ENCODE data around the gene SLC35F3.
"Not testable (repeated sequence)": the region's sequence is repeated elsewhere in the genome, so short reads cannot be mapped to it uniquely, and the experiment has no call there.

Gene SLC35F3

GRCh38 chr1:234226113-234226818 is 321.8 kb downstream of the SLC35F3 start:
- DNase-seq (ENCODE audit: low read depth): no peak

- no peak for DNase-seq (ENCODE audit: low read depth)
These were observed 322.3 kb downstream of the SLC35F3 start for GRCh38 chr1:234226819-234227165.

DNA sequence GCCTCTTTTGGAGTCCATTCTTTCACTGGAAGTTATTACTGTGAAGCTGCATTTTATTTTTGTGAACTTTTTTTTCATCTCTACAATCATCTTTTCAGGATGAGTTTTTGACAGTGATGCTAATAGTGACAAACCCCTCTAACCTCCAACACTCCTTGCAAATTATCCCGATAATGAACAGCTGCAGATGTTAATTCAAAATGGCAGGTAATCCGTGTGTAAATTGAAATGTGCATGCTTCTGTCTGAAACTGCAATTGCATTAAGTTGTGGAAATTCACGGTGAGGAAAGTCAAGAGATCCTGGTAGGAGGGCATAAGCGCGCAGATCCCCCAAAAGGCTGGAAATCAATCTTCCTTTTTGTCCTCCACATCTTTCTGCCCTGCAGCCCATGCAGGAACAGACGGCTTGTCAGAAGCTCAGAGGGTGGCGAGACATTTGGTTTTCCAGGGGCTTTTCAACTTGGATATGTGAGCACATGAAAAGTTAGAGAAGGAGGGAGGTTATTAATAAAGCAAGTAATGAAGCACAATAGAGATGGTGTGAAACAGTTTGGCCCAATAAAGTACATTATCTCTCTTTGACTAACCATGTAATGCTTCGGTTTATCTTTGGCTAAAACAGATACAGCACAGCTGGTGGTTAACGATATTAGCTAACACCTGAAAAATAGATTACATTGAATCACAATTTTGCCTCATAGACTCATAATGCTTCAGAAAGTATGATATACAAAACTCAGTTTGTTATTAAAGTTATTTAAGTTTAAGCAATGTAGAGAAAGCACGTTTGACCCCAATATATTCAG is 325.3 kb downstream of the SLC35F3 start:
- no peak for DNase-seq (ENCODE audit: low read depth)

GRCh38 chr1:234230414-234230862 is 326.0 kb downstream of the SLC35F3 start:
- DNase-seq (ENCODE audit: low read depth): no peak

DNA sequence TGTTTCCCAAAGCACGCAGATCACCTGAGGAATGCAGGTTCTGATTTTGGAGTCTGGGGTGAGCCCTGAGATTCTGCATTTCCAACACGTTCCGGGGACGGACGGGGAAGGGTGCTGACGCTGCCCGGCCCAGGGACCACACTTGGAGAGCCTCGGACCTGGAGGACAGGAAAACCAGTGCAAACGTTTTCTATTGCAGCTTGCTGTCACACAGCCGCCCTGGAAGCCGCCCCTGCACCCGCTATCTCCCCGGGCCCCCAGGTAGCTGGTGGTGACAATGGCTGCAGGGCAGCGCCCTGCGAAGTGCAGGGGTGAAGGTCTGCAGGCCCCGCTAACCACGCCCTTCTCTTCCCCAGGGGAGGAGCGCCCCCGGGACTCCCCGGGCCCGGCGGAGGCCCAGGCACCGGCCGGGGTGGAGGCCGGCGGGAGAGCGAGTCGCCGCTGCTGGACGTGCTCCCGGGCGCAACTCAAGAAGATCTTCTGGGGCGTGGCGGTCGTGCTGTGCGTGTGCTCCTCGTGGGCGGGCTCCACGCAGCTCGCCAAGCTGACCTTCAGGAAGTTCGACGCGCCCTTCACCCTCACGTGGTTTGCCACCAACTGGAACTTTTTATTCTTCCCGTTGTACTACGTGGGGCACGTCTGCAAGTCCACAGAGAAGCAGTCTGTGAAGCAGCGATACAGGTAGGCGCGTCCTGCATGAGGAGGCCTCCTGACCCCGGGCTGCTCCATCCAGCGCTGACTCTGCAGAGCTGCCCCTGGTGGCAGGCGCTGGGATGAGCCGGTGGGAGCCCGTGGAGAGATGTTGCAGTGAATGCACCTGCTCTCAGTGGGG is 326.8 kb downstream of the SLC35F3 start:
- DNase-seq (ENCODE audit: low read depth): no peak

DNA sequence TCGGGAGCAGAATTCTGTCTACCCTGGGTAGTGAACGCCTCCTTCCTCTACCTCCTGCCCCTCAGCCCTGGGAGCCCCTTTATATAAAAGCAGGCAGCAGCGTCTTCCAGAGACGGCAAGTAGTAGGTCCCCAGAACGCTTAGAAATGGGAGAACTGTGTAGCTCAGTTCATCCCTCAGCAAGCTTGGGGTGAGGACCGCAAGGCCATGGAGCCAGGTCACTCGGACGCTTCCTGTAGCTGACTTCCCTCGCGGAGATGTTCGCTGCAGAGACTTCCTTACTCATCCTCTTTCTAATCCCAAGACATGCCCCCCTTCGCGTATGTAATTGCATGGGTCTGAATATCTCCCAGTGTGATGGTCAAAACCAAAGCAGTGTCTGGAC is 327.4 kb downstream of the SLC35F3 start:
- no peak for DNase-seq (ENCODE audit: low read depth)

DNA sequence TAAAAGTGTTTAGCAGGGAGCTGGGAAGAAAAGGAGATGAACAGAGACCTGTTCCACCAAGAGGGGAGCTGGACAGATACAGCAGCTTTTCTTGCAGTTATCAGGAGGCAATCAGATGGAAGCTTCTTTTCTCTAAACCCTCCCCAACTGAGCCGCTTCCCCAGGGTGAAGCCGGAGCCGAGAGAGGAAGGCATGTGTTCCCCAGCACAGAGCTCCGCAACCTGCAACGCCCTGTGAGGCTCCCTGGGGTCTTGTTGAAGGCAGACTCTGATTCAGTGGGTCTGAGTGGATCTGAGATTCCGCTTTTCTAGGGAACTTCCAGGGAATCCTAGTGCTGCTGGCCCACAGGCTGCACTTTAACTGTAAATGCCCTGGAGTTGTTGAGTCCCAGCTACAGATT is 329.7 kb downstream of the SLC35F3 start:
- no peak for DNase-seq (ENCODE audit: low read depth)

DNA sequence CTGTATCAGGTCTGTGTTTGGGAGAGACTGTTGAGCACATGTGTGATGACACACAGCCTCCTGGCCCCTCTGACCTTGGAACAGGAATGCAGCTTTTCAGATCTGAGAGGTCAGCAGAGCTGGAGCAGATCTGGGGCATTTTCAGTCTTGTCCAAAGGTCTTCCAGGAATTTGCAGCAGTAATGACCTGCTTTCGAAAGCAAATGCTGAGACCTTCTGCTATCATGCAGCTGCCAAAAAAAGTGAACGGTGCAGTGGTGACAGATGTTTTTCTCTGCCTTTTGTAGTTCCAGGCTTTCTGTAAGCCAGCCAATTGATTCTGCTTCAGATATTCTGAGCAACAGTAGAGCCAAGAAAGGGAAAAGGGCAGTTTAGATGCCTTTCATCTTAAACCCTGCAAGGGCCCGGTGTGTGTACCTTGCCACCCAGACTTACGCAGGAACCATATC is 331.0 kb downstream of the SLC35F3 start:
- no peak for DNase-seq (ENCODE audit: low read depth)

DNA sequence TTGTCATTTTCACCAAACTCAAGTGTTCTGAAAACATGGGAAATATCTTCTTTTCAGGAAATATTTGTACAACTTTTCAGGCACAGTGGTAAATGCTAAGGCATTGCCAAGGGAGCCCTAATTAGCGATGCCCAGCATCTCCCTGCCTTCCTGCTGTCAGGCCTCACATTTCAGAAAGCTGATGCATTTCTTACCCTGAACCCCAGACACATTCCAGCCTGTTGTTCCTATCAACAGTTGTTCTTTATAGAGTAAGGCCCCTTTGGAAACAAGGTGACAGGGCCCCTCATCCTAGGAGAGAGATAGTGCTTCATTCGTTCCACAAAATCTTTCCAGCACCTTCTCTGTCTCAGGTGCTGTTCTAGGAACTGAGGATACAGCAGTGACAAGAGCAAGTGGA is 332.9 kb downstream of the SLC35F3 start:
- DNase-seq (ENCODE audit: low read depth): no peak

- DNase-seq (ENCODE audit: low read depth): no peak
These were observed 333.6 kb downstream of the SLC35F3 start for GRCh38 chr1:234238060-234238459.

GRCh38 chr1:234239515-234239914 is 335.0 kb downstream of the SLC35F3 start:
- DNase-seq (ENCODE audit: low read depth): no peak

GRCh38 chr1:234239936-234240335 is 335.5 kb downstream of the SLC35F3 start:
- DNase-seq (ENCODE audit: low read depth): no peak

DNA sequence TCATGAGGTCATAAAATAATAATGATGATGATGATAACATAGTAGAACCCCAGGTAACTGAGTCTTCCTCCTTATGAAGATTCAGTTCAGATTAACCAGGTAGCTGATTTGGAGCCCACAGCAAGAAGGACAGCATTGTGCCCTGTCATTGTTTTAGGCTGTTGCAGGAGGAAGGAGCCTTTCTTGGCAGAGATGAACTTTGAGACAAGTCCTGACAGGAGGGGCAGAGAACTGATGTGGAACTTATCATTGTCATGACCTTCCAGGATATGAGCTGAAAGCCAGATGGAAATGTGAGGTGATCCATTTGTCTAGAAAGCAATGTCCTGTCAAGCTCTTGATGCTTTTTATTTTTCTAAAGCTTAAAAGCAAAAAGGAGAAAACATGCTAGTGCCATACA is 336.2 kb downstream of the SLC35F3 start:
- no peak for DNase-seq (ENCODE audit: low read depth)

DNA sequence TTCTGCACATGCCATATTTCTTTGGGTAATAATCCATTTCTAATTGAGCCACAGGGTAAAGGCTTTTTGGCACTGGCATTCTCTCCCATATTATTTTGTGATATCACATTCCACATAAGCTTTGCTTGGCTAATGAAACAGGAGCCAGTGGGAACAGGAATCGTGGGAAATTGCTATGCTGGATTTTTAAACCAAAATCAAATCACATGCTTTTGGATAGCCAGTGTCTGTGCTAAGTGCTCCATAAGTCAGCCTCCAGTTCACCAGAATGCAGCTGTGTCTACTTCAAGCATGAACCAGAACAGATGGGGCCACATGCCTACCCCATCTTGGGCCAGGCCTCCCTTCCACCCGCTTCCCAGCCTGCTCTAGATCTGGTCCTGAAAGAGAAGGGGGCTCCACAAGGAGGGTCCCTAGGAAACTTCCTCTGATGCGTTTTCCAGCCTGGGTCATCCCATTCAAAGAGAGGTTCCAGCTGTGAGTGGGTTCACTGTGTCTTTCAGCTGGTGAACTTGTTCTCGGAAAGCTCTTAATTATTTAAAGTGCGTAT is 337.5 kb downstream of the SLC35F3 start:
- DNase-seq (ENCODE audit: low read depth): no peak

DNA sequence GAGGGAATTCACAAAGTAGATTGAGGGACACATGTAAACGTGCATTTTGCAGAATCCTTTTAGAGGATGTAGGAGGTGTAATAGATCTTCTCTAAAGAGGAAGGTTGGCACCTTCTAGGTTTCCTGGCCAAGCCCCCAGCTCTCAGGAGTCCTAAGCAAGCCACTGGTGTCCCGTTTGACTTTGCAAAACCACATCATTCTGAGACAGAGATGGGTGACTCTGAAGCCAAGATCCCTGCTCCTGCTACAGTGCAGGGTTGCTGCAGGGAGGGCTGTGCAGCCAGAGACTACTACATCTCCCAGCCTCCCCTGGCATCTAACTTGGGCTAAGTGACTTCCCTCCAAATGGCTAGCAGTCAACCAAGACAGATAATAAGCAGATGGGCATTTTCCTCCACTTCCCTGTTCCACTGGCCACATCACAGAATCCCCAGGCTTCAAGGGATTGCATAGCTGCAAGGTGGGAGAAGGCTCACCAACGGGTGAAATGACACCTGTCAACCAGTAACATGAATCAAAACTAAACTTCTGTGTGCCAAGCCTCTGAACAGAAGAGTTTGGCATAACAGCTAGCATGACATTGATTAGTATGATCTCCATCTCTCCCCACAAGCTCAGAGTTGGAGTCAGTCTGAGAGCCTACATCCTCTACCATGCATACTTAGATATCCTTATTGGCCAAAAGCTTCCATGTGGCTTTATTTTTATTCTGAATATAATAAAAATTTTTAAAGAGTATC is 339.2 kb downstream of the SLC35F3 start:
- DNase-seq (ENCODE audit: low read depth): no peak

- no peak for DNase-seq (ENCODE audit: low read depth)
These were observed 340.0 kb downstream of the SLC35F3 start for GRCh38 chr1:234244482-234244881.

DNA sequence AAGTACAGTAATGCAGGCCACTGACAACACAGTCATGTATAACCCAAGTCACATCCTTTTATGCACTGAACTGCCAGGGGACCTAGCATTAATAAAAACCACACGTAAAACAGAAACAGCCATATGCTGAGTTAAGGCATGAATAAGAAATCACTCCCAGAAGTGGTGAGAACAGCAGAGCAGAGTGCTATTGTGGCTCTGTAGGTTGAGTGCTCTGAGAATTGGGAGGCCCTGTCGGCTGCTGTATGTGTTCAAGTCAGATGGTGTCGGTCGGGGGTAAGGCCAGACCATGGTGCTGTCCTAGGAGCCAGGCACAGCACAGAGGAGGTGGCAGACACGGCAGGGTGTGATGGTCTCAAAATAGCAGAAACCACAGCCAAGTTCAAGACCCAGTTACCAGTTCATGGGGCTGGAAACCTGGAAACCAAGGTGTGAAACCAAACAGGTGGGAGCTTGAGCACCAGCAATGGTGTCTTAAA is 342.2 kb downstream of the SLC35F3 start:
- no peak for DNase-seq (ENCODE audit: low read depth)

DNA sequence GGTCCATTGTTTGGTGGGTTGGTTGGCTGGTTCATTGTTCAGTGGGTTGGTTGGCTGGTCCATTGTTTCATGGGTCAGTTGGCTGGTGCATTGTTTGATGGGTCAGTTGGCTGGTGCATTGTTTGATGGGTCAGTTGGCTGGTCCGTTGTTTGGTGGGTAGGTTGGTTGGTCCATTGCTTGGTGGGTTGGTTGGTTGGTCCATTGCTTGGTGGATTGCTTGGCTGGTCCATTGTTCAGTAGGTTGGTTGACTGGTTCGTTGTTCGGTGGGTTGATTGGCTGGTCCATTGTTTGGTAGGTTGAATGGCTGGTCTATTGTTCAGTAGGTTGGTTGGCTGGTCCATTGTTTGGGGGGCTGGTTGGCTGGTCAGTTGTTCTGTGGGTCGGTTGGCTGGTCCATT is 343.3 kb downstream of the SLC35F3 start:
- DNase-seq (ENCODE audit: low read depth): not testable (repeated sequence)

DNA sequence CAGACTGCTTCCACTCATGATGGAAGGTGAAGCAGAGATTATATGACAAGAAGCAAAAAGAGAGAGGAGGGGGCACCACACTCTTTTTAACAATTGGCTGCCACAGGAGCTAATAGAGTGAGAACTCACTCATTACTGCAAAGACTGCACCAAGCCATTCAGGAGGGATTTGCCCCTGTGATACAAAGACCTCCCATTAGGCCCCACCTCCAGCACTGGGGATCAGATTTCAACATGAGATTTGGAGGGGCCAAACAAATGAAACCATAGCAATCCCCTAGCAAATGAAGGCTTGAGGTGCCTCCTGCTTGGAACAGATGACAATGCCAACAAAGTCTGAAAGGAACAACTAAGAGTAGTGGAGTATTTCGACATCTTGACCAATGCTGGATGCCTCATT is 346.3 kb downstream of the SLC35F3 start:
- no peak for DNase-seq (ENCODE audit: low read depth)

GRCh38 chr1:234253732-234254131 is 349.3 kb downstream of the SLC35F3 start:
- no peak for DNase-seq (ENCODE audit: low read depth)

DNA sequence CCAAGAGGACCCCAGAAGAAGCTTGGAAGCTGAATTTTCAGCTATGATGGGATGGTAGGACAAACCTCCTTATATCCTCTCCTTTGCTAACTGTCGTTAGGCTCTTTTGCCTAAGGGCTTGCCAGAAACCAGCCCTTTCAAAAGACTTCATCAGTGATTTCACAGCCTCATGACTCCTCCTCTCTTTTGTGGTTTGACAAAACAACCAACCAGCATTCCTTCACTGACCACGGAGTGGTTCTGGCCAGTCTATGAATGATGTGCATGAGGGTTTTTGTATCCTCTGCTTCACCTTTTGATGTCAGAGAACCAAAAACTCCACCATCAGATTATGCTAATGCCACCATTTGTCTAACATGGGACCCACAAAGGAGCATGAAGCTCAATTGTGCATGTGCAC is 351.9 kb downstream of the SLC35F3 start:
- DNase-seq (ENCODE audit: low read depth): no peak

DNA sequence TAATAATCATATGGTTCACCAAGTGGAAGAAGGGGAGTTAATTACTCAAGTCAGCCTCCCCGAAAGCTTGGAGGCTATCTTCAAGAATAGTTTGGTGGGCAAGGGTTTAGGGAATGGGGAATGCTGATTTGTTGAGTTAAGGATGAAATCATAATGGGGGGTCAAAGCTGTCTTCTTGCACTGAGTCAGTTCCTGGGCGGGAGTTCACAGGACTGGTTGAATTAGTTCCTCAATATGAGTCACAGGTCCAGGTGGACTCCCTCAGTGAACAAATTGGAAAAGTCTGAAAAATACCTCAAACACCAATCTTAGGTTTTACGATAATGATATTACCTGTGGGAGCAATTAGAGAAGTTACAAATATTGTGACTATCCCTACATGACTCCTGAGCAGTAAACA is 353.6 kb downstream of the SLC35F3 start:
- no peak for DNase-seq (ENCODE audit: low read depth)

All from activated gamma-delta T cell treated with anti-CD3 and anti-CD28 coated beads, Interleukin-2, amount 50 U/mL, for 16 hours (primary cell).